Activated CD4-positive, alpha-beta memory T cell treated with anti-CD3 and anti-CD28 coated beads for 36 hours (primary cell): ENCODE data around the gene SEPTIN7. TPM values are rescaled to one million over a fixed set of nuclear protein-coding genes. Genes with fewer than 3 reads are reported as not detected.

Source experiments
- CTCF ChIA-PET: fragments of 350-600 bp; sonication (Branson Sonifier 250); formaldehyde crosslinking; loops from one replicate; lab custom pipeline; 2021; ENCODE audit warnings: antibody characterized with exemption, inconsistent platforms; lab: Charles Lee
- POLR2A ChIA-PET: fragments of 350-600 bp; sonication (Branson Sonifier 250); formaldehyde crosslinking; loops from one replicate; lab custom pipeline; 2021; ENCODE audit warnings: antibody characterized with exemption; lab: Charles Lee
- DNase-seq: peaks from one replicate; pipeline ENCODE4 v3.0.0-alpha.2; 2020
- H3K27ac Mint-ChIP-seq: one replicate; pipeline ENCODE4 v1.8.0; 2021; ENCODE audit warnings: mixed read lengths
- H3K27me3 Mint-ChIP-seq: one replicate; pipeline ENCODE4 v1.8.0; 2021; ENCODE audit warnings: mixed read lengths
- H3K36me3 Mint-ChIP-seq: one replicate; pipeline ENCODE4 v1.8.0; 2021; ENCODE audit warnings: mixed read lengths
- H3K4me1 Mint-ChIP-seq: one replicate; pipeline ENCODE4 v1.8.0; 2021; ENCODE audit warnings: low read depth, mixed read lengths
- H3K4me3 Mint-ChIP-seq: one replicate; pipeline ENCODE4 v1.8.0; 2021; ENCODE audit warnings: mild to moderate bottlenecking, mixed read lengths
- H3K9me3 Mint-ChIP-seq: one replicate; pipeline ENCODE4 v1.8.0; 2021; ENCODE audit warnings: mixed read lengths
- intact Hi-C: fragments of 100-400 bp; cut with micrococcal nuclease; formaldehyde crosslinking; loops from one replicate; pipeline ENCODE4 v1.15.1; 2023
- total RNA-seq, 2 experiments: library from RNA; stranded (reverse); gene quantifications; one replicate each; pipeline ENCODE4 v1.2.3, GENCODE V29; 2021

Gene SEPTIN7
- total RNA-seq, 2 experiments from 2014 or later, result 227 to 232 TPM

DNA sequence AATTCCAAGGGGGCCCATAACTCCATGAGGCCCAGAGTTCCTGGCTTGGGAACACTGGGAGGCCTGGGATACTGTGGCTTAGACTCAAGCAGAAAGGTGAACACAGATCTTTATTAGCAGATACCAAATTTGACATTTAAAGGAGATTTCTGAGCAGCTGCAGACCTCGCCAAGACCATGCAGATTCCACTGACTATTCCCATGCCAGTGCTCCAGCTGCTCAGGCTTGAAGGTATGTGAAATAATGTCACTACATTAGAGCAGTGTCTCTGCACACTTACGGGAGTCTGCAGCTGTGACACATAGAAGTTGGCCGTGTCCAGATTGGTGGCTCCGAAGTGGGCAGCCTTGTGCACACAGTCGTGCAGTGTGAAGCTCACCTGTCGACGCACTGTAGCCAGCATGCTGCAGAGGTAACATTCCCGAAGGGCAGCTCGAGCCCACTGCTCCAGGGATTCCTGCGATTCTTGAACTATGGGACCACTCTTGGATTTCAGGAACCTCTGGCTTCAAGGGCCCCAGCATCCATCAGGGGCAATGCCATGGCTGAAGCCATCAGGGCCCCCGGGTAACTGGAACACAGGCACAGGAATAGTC lies 46.1 kb downstream of the SEPTIN7 start:
- Mint-ChIP-seq H3K36me3 (peaks cover 27% of the 10 kb centered on the region), H3K27me3 (no peaks in the 10 kb centered on the region), H3K27ac (no peak overlapping the region), H3K4me3 (no peak overlapping the region), H3K4me1 (peaks cover 34% of the 10 kb centered on the region), H3K9me3 (no peaks in the 10 kb centered on the region)
- POLR2A ChIA-PET, result interaction anchor here (0.6 kb wide), 1 partner anchor 574 kb away, joined by 3 read pairs; no protein-coding TSS in a partner anchor
- DNase-seq, result no peak
- intact Hi-C loops, result no loop called here
- CTCF ChIA-PET, result interaction anchor here (1.2 kb wide), 1 partner anchor 60 kb away, joined by 3 read pairs; no protein-coding TSS in a partner anchor

DNA sequence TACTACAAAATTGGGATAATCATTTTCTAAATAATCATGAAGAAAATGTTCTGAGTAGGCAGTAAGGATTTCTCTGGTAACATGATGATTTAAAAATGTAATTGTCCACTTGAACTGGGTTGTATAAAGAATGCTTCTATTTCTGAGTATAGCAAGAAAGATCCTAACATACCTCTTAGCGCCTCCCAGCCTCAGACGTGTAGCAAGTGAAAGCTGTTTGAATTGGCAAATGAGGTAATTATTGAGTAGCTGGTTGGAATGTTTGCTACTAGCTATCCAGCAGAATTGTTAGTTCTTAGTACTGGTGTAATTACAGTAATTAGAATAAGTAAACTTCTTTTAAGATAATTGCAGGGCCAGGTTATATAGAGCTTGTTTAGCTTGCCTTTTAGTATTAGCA lies 47.9 kb downstream of the SEPTIN7 start:
- DNase-seq, result no peak
- no peak overlapping the region for H3K27ac Mint-ChIP-seq
- H3K4me1 Mint-ChIP-seq, result peaks cover 43% of the 10 kb centered on the region
- ChIA-PET CTCF (interaction anchor here (1.0 kb wide), 1 partner anchor 46 kb away, joined by 4 read pairs; no protein-coding TSS in a partner anchor), POLR2A (interaction anchor here (0.9 kb wide), 1 partner anchor 47 kb away, joined by 3 read pairs; no protein-coding TSS in a partner anchor)
- no peaks in the 10 kb centered on the region for H3K27me3 Mint-ChIP-seq
- intact Hi-C loops, result no loop called here
- peaks cover 26% of the 10 kb centered on the region for H3K36me3 Mint-ChIP-seq
- H3K4me3 Mint-ChIP-seq, result no peak overlapping the region
- H3K9me3 Mint-ChIP-seq, result no peaks in the 10 kb centered on the region

DNA sequence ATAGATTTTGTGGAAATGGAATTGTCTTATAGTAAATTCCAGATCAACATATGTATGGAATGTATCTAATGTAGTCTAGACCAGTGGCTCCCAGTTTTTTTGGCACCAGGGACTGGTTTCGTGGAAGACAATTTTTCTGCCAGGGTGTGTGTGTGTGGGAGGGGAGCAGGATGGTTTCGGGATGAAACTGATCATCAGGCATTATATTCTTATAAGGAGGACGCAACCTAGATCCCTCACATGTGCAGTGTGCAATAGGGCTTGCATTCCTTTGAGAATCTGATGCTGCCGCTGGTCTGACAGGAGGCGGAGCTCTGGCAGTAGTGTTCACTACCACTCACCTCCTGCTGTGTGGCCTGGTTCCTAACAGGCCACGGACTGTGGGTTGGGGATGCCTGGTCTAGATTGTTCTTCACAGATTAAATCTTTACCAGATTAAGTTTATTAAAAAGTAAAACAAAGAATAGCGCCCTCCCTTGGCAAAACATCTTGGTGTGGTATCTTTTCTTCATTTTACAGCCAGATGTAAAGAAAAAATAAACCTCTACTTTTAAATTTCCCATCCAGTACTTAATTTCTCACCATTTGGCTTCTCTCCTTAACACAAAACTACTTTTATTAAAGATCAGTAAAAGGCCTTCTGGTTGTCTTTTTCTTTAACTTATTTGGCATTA lies 48.4 kb downstream of the SEPTIN7 start:
- no peaks in the 10 kb centered on the region for H3K27me3 Mint-ChIP-seq
- peaks cover 44% of the 10 kb centered on the region for H3K4me1 Mint-ChIP-seq
- H3K4me3 Mint-ChIP-seq, result no peak overlapping the region
- H3K36me3 Mint-ChIP-seq, result peaks cover 25% of the 10 kb centered on the region
- DNase-seq, result no peak
- H3K9me3 Mint-ChIP-seq, result no peaks in the 10 kb centered on the region
- no peak overlapping the region for H3K27ac Mint-ChIP-seq
- CTCF ChIA-PET, result interaction anchor here (1.0 kb wide), 1 partner anchor 47 kb away, joined by 4 read pairs; no protein-coding TSS in a partner anchor
- intact Hi-C loops, result no loop called here
- POLR2A ChIA-PET, result interaction anchor here (0.9 kb wide), 1 partner anchor 47 kb away, joined by 3 read pairs; no protein-coding TSS in a partner anchor

DNA sequence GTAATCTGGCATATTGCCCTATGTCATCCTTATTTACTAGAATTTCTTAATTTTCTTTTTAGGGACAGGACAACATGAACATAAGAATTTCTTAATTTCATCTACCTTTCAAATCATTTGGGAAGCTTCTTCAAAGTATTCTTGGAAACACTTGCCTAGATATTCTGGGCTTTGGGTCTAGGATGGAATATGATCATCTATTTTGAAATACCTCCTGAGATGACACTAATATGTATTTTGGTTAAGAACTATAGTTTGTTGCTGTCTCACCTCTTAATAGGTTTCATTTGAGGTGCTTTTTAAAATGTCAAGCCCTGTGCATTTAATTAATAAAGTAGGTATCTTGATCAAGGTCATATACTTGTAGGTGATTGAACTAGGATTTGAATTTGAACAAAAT lies 49.1 kb downstream of the SEPTIN7 start:
- no peaks in the 10 kb centered on the region for H3K9me3 Mint-ChIP-seq
- no peak overlapping the region for H3K4me3 Mint-ChIP-seq
- no peak for DNase-seq
- H3K27ac Mint-ChIP-seq, result no peak overlapping the region
- no peaks in the 10 kb centered on the region for H3K27me3 Mint-ChIP-seq
- CTCF ChIA-PET, result no interaction called here
- POLR2A ChIA-PET, result no interaction called here
- H3K36me3 Mint-ChIP-seq, result peaks cover 22% of the 10 kb centered on the region
- intact Hi-C loops, result no loop called here
- peaks cover 47% of the 10 kb centered on the region for H3K4me1 Mint-ChIP-seq

Other genes with a start within 250 kb of the SEPTIN7 start
- gene HERPUD2, start 105.9 kb upstream of the SEPTIN7 start, total RNA-seq, result 10 to 100 TPM; 26.2 to 29.6 TPM